ENCODE results near the gene CDC42EP3.

CDC42EP3 gene

GRCh38 chr2:37695336-37695735 is 23.9 kb upstream of the CDC42EP3 start:
- Mint-ChIP-seq H3K27me3 (no peaks in the 10 kb centered on the region), H3K27ac (no peak overlapping the region), H3K4me1 (no peaks in the 10 kb centered on the region), H3K36me3 (no peaks in the 10 kb centered on the region), H3K9me3 (peaks cover 4% of the 10 kb centered on the region), H3K4me3 (no peak overlapping the region)
- no peak for ATAC-seq (ENCODE audit: low read depth)
- DNase-seq (ENCODE audit: low spot score in 2 of 2) = no peak

- H3K4me1 Mint-ChIP-seq = no peaks in the 10 kb centered on the region
- DNase-seq (ENCODE audit: low spot score in 2 of 2) (no peak), ATAC-seq (ENCODE audit: low read depth) (no peak)
- no peak overlapping the region for H3K27ac Mint-ChIP-seq
- no peak overlapping the region for H3K4me3 Mint-ChIP-seq
- H3K9me3 Mint-ChIP-seq = no peaks in the 10 kb centered on the region
- peaks cover 2% of the 10 kb centered on the region for H3K36me3 Mint-ChIP-seq
- no peaks in the 10 kb centered on the region for H3K27me3 Mint-ChIP-seq
Measured at GRCh38 chr2:37692711-37693110, 21.3 kb upstream of the CDC42EP3 start.

GRCh38 chr2:37689751-37690150 is 18.3 kb upstream of the CDC42EP3 start:
- H3K27me3 Mint-ChIP-seq = no peaks in the 10 kb centered on the region
- peaks cover 2% of the 10 kb centered on the region for H3K36me3 Mint-ChIP-seq
- no peaks in the 10 kb centered on the region for H3K4me1 Mint-ChIP-seq
- no peaks in the 10 kb centered on the region for H3K9me3 Mint-ChIP-seq
- ATAC-seq (ENCODE audit: low read depth) = no peak
- H3K4me3 Mint-ChIP-seq = no peak overlapping the region
- no peak for DNase-seq (ENCODE audit: low spot score in 2 of 2)
- H3K27ac Mint-ChIP-seq = no peak overlapping the region

- no peak for DNase-seq (ENCODE audit: low spot score in 2 of 2)
Measured at GRCh38 chr2:37688771-37689468, 17.5 kb upstream of the CDC42EP3 start.

GRCh38 chr2:37686792-37687526 is 15.5 kb upstream of the CDC42EP3 start:
- no peak for DNase-seq (ENCODE audit: low spot score in 2 of 2)
- H3K4me3 Mint-ChIP-seq = no peak overlapping the region
- peaks cover 10% of the 10 kb centered on the region for H3K4me1 Mint-ChIP-seq
- peaks cover 2% of the 10 kb centered on the region for H3K36me3 Mint-ChIP-seq
- no peaks in the 10 kb centered on the region for H3K27me3 Mint-ChIP-seq
- no peak overlapping the region for H3K27ac Mint-ChIP-seq
- no peak for ATAC-seq (ENCODE audit: low read depth)
- no peaks in the 10 kb centered on the region for H3K9me3 Mint-ChIP-seq

More at GRCh38 chr2:37688771-37689468, 17.5 kb upstream of the CDC42EP3 start:
- no peaks in the 10 kb centered on the region for H3K4me1 Mint-ChIP-seq
- H3K27ac Mint-ChIP-seq = no peak overlapping the region
- peaks cover 2% of the 10 kb centered on the region for H3K36me3 Mint-ChIP-seq
- H3K27me3 Mint-ChIP-seq = no peaks in the 10 kb centered on the region
- H3K4me3 Mint-ChIP-seq = no peak overlapping the region
- no peak for ATAC-seq (ENCODE audit: low read depth)
- H3K9me3 Mint-ChIP-seq = no peaks in the 10 kb centered on the region

GRCh38 chr2:37684809-37685208 is 13.4 kb upstream of the CDC42EP3 start:
- Mint-ChIP-seq H3K27me3 (no peaks in the 10 kb centered on the region), H3K4me1 (peaks cover 10% of the 10 kb centered on the region), H3K27ac (no peak overlapping the region), H3K9me3 (no peaks in the 10 kb centered on the region), H3K4me3 (no peak overlapping the region), H3K36me3 (peaks cover 2% of the 10 kb centered on the region)
- no peak for ATAC-seq (ENCODE audit: low read depth)
- DNase-seq (ENCODE audit: low spot score in 2 of 2) = no peak

GRCh38 chr2:37683921-37684780 is 12.7 kb upstream of the CDC42EP3 start:
- DNase-seq (ENCODE audit: low spot score in 2 of 2) (no peak), ATAC-seq (ENCODE audit: low read depth) (peak; percentile 63)
- Mint-ChIP-seq H3K4me1 (peaks cover 10% of the 10 kb centered on the region), H3K27me3 (no peaks in the 10 kb centered on the region), H3K9me3 (no peaks in the 10 kb centered on the region), H3K27ac (no peak overlapping the region), H3K36me3 (peaks cover 2% of the 10 kb centered on the region), H3K4me3 (no peak overlapping the region)

- H3K27ac Mint-ChIP-seq = no peak overlapping the region
- DNase-seq (ENCODE audit: low spot score in 2 of 2) (no peak), ATAC-seq (ENCODE audit: low read depth) (no peak)
- H3K27me3 Mint-ChIP-seq = no peaks in the 10 kb centered on the region
- H3K9me3 Mint-ChIP-seq = no peaks in the 10 kb centered on the region
- H3K4me1 Mint-ChIP-seq = peaks cover 10% of the 10 kb centered on the region
- H3K4me3 Mint-ChIP-seq = no peak overlapping the region
- H3K36me3 Mint-ChIP-seq = peaks cover under 1% of the 10 kb centered on the region
Measured at GRCh38 chr2:37683241-37683640, 11.8 kb upstream of the CDC42EP3 start.

- ATAC-seq (ENCODE audit: low read depth) (no peak), DNase-seq (ENCODE audit: low spot score in 2 of 2) (no peak)
- H3K27me3 Mint-ChIP-seq = no peaks in the 10 kb centered on the region
- no peaks in the 10 kb centered on the region for H3K36me3 Mint-ChIP-seq
- no peaks in the 10 kb centered on the region for H3K9me3 Mint-ChIP-seq
- no peak overlapping the region for H3K27ac Mint-ChIP-seq
- peaks cover 10% of the 10 kb centered on the region for H3K4me1 Mint-ChIP-seq
- no peak overlapping the region for H3K4me3 Mint-ChIP-seq
Measured at GRCh38 chr2:37682473-37682872, 11.0 kb upstream of the CDC42EP3 start.

GRCh38 chr2:37681587-37681986 is 10.1 kb upstream of the CDC42EP3 start:
- H3K27ac Mint-ChIP-seq = no peak overlapping the region
- ATAC-seq (ENCODE audit: low read depth) (no peak), DNase-seq (ENCODE audit: low spot score in 2 of 2) (no peak)
- H3K27me3 Mint-ChIP-seq = no peaks in the 10 kb centered on the region
- no peak overlapping the region for H3K4me3 Mint-ChIP-seq
- no peaks in the 10 kb centered on the region for H3K36me3 Mint-ChIP-seq
- peaks cover 12% of the 10 kb centered on the region for H3K4me1 Mint-ChIP-seq
- no peaks in the 10 kb centered on the region for H3K9me3 Mint-ChIP-seq

- ATAC-seq (ENCODE audit: low read depth) (no peak), DNase-seq (ENCODE audit: low spot score in 2 of 2) (no peak)
- peaks cover 18% of the 10 kb centered on the region for H3K4me1 Mint-ChIP-seq
- H3K36me3 Mint-ChIP-seq = no peaks in the 10 kb centered on the region
- H3K9me3 Mint-ChIP-seq = no peaks in the 10 kb centered on the region
- H3K4me3 Mint-ChIP-seq = no peak overlapping the region
- H3K27ac Mint-ChIP-seq = no peak overlapping the region
- H3K27me3 Mint-ChIP-seq = no peaks in the 10 kb centered on the region
Measured at GRCh38 chr2:37679072-37679695, 7.7 kb upstream of the CDC42EP3 start.

- Mint-ChIP-seq H3K4me1 (peaks cover 15% of the 10 kb centered on the region), H3K4me3 (no peak overlapping the region), H3K36me3 (no peaks in the 10 kb centered on the region), H3K27me3 (no peaks in the 10 kb centered on the region), H3K27ac (no peak overlapping the region), H3K9me3 (no peaks in the 10 kb centered on the region)
- ATAC-seq (ENCODE audit: low read depth) = no peak
- DNase-seq (ENCODE audit: low spot score in 2 of 2) = no peak
Measured at GRCh38 chr2:37676274-37676673, 4.8 kb upstream of the CDC42EP3 start.

GRCh38 chr2:37674946-37675345 is 3.5 kb upstream of the CDC42EP3 start:
- Mint-ChIP-seq H3K27ac (peak overlapping the region; percentile 39), H3K4me3 (no peak overlapping the region), H3K36me3 (no peaks in the 10 kb centered on the region), H3K9me3 (no peaks in the 10 kb centered on the region), H3K27me3 (no peaks in the 10 kb centered on the region), H3K4me1 (peaks cover 21% of the 10 kb centered on the region)
- no peak for DNase-seq (ENCODE audit: low spot score in 2 of 2)
- ATAC-seq (ENCODE audit: low read depth) = no peak

- no peaks in the 10 kb centered on the region for H3K9me3 Mint-ChIP-seq
- no peaks in the 10 kb centered on the region for H3K27me3 Mint-ChIP-seq
- ATAC-seq (ENCODE audit: low read depth) (no peak), DNase-seq (ENCODE audit: low spot score in 2 of 2) (no peak)
- peak overlapping the region; percentile 93 for H3K27ac Mint-ChIP-seq
- H3K4me1 Mint-ChIP-seq = peaks cover 33% of the 10 kb centered on the region
- no peaks in the 10 kb centered on the region for H3K36me3 Mint-ChIP-seq
- peak overlapping the region; percentile 92 for H3K4me3 Mint-ChIP-seq
Measured at GRCh38 chr2:37672870-37673184, 1.4 kb upstream of the CDC42EP3 start.

All from memory B cell (primary cell).